Measurements from ENCODE around the gene PSAT1. TPM values are rescaled to one million over a fixed set of nuclear protein-coding genes. Genes with fewer than 3 reads are reported as not detected.

Gene PSAT1
- total RNA-seq, 1 donor from 2014 or later, result 92.5 TPM

GRCh38 chr9:78358329-78359051 is 61.6 kb downstream of the PSAT1 start:
- DNase-seq (ENCODE audit: low spot score), result peak; percentile 89
- peak; percentile 98 for ATAC-seq

- no peak for ATAC-seq
- DNase-seq (ENCODE audit: low spot score), result no peak
These were observed 66.3 kb downstream of the PSAT1 start for GRCh38 chr9:78363221-78363620.

- no peak for DNase-seq (ENCODE audit: low spot score)
These were observed 69.1 kb downstream of the PSAT1 start for GRCh38 chr9:78365748-78366697.

GRCh38 chr9:78366827-78367226 is 69.9 kb downstream of the PSAT1 start:
- ATAC-seq, result no peak
- no peak for DNase-seq (ENCODE audit: low spot score)

More at GRCh38 chr9:78365748-78366697, 69.1 kb downstream of the PSAT1 start:
- peak; percentile 61 for ATAC-seq

- ATAC-seq, result no peak
- no peak for DNase-seq (ENCODE audit: low spot score)
These were observed 71.3 kb downstream of the PSAT1 start for GRCh38 chr9:78368236-78368635.

- ATAC-seq (peak; percentile 89), DNase-seq (ENCODE audit: low spot score) (peak; percentile 71)
These were observed 72.8 kb downstream of the PSAT1 start for GRCh38 chr9:78369639-78370219.

GRCh38 chr9:78370991-78371390 is 74.1 kb downstream of the PSAT1 start:
- ATAC-seq, result peak; percentile 81
- no peak for DNase-seq (ENCODE audit: low spot score)

- no peak for DNase-seq (ENCODE audit: low spot score)
- ATAC-seq, result no peak
These were observed 75.1 kb downstream of the PSAT1 start for GRCh38 chr9:78371981-78372380.

Other genes starting within 250 kb of the PSAT1 start
- gene CEP78, start 61.0 kb upstream of the PSAT1 start, total RNA-seq, result 10.8 TPM

All from left lobe of liver (tissue), 2 donors.